Effector memory CD8-positive, alpha-beta T cell (primary cell): ENCODE results near the gene FHIT.

Experiments used
- ATAC-seq: fragments of 150-1000 bp; cut with Tn5 transposase; replicated peaks from 2 replicates; pipeline ENCODE4 v1.10.0; 2021; ENCODE audit warnings: mild to moderate bottlenecking, moderate library complexity
- DNase-seq, 3 experiments: peaks; one replicate each; pipeline ENCODE4 v3.0.0; 2021
- H3K27ac Mint-ChIP-seq, 2 donors: one replicate each; pipeline ENCODE4 v1.8.0; 2022; ENCODE audit warnings: mild to moderate bottlenecking in 2 of 2, mixed read lengths in 2 of 2, moderate library complexity in 2 of 2
- H3K27me3 Mint-ChIP-seq, 2 donors: one replicate each; pipeline ENCODE4 v1.8.0; 2022; ENCODE audit warnings: mixed read lengths in 2 of 2
- H3K36me3 Mint-ChIP-seq: one replicate; pipeline ENCODE4 v1.8.0; 2022; ENCODE audit warnings: mild to moderate bottlenecking, moderate library complexity, mixed read lengths; ENCODE audit not compliant: insufficient read depth
- H3K4me1 Mint-ChIP-seq, 2 donors: one replicate each; pipeline ENCODE4 v1.8.0; 2022; ENCODE audit warnings: low read depth in 2 of 2, mixed read lengths in 2 of 2
- H3K4me3 Mint-ChIP-seq, 2 donors: one replicate each; pipeline ENCODE4 v1.8.0; 2022; ENCODE audit warnings: mild to moderate bottlenecking in 2 of 2, mixed read lengths in 2 of 2, moderate library complexity in 2 of 2
- H3K9me3 Mint-ChIP-seq, 2 donors: one replicate each; pipeline ENCODE4 v1.8.0; 2022; ENCODE audit warnings: mixed read lengths in 2 of 2

Gene FHIT

DNA sequence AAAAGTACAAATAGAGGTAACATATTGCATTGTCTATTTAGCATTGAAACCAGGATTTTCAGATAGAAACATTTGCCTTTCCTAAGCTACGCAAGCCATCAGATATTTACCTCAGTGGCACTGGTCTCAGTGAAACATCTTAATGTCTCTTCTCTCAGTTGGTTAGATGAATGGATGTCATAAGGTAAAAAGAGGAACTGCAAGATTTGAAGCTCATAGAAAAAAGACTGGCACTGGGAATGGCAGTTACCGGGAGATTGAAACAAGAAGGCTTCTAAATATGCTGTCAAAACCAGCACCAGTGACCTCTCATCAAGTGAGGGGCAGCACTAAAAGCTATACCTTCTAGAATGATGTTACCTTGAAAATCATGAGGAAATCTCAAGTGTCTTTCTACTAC is 486.4 kb downstream of the FHIT start:
- H3K27me3 Mint-ChIP-seq: no peaks in the 10 kb centered on the region
- no peak overlapping the region for H3K27ac Mint-ChIP-seq
- DNase-seq (no peak), ATAC-seq (no peak)
- H3K36me3 Mint-ChIP-seq: no peaks in the 10 kb centered on the region
- no peaks in the 10 kb centered on the region for H3K4me1 Mint-ChIP-seq
- peaks cover 0 to 2% of the 10 kb centered on the region in 2 donors for H3K9me3 Mint-ChIP-seq
- H3K4me3 Mint-ChIP-seq: no peak overlapping the region

- no peaks in the 10 kb centered on the region for H3K36me3 Mint-ChIP-seq
- H3K9me3 Mint-ChIP-seq: peaks cover 4 to 10% of the 10 kb centered on the region in 2 donors
- ATAC-seq (no peak), DNase-seq (no peak)
- no peak overlapping the region for H3K27ac Mint-ChIP-seq
- no peak overlapping the region for H3K4me3 Mint-ChIP-seq
- H3K4me1 Mint-ChIP-seq: no peaks in the 10 kb centered on the region
- H3K27me3 Mint-ChIP-seq: no peaks in the 10 kb centered on the region
Measured at GRCh38 chr3:60760145-60760544, 491.1 kb downstream of the FHIT start.

GRCh38 chr3:60759439-60759838 is 491.8 kb downstream of the FHIT start:
- no peaks in the 10 kb centered on the region for H3K36me3 Mint-ChIP-seq
- no peaks in the 10 kb centered on the region for H3K4me1 Mint-ChIP-seq
- H3K4me3 Mint-ChIP-seq: no peak overlapping the region
- ATAC-seq: no peak
- no peak overlapping the region for H3K27ac Mint-ChIP-seq
- no peaks in the 10 kb centered on the region for H3K27me3 Mint-ChIP-seq
- H3K9me3 Mint-ChIP-seq: peaks cover 4 to 10% of the 10 kb centered on the region in 2 donors
- no peak for DNase-seq

GRCh38 chr3:60758831-60759230 is 492.4 kb downstream of the FHIT start:
- no peaks in the 10 kb centered on the region for H3K36me3 Mint-ChIP-seq
- no peak overlapping the region for H3K4me3 Mint-ChIP-seq
- ATAC-seq: no peak
- no peak for DNase-seq
- no peaks in the 10 kb centered on the region for H3K4me1 Mint-ChIP-seq
- H3K9me3 Mint-ChIP-seq: peaks cover 4 to 10% of the 10 kb centered on the region in 2 donors
- no peaks in the 10 kb centered on the region for H3K27me3 Mint-ChIP-seq
- H3K27ac Mint-ChIP-seq: no peak overlapping the region

DNA sequence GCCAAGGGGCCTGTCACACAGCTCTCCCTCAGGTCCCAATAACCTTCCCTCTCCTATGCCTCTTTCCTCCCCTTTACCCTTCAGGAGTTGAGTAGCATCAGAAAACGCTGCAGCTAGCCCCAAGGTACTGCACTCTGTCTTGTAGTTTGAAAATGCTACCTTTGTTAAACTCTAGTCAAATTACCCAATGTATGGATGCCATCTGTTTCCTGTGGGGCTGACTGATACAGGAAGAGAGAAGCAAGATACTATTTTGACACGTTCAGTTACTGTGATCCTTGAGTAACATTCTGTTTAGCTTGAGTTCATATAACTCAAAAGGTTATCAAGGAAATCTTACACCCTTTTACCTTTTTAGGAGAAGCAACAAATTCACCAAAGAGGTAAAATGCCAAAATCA is 493.1 kb downstream of the FHIT start:
- no peak overlapping the region for H3K4me3 Mint-ChIP-seq
- H3K27ac Mint-ChIP-seq: no peak overlapping the region
- no peak for ATAC-seq
- H3K27me3 Mint-ChIP-seq: no peaks in the 10 kb centered on the region
- H3K9me3 Mint-ChIP-seq: peaks cover 4 to 10% of the 10 kb centered on the region in 2 donors
- DNase-seq: no peak
- no peaks in the 10 kb centered on the region for H3K36me3 Mint-ChIP-seq
- H3K4me1 Mint-ChIP-seq: no peaks in the 10 kb centered on the region

- ATAC-seq (no peak), DNase-seq (no peak)
- no peak overlapping the region for H3K27ac Mint-ChIP-seq
- no peaks in the 10 kb centered on the region for H3K36me3 Mint-ChIP-seq
- H3K27me3 Mint-ChIP-seq: no peaks in the 10 kb centered on the region
- H3K4me1 Mint-ChIP-seq: no peaks in the 10 kb centered on the region
- H3K9me3 Mint-ChIP-seq: peaks cover 4 to 10% of the 10 kb centered on the region in 2 donors
- no peak overlapping the region for H3K4me3 Mint-ChIP-seq
Measured at GRCh38 chr3:60757724-60758123, 493.5 kb downstream of the FHIT start.

- Mint-ChIP-seq H3K27ac (no peak overlapping the region), H3K9me3 (peaks cover 4 to 10% of the 10 kb centered on the region in 2 donors), H3K36me3 (no peaks in the 10 kb centered on the region), H3K4me1 (no peaks in the 10 kb centered on the region), H3K4me3 (no peak overlapping the region), H3K27me3 (no peaks in the 10 kb centered on the region)
- no peak for DNase-seq
- ATAC-seq: no peak
Measured at GRCh38 chr3:60756241-60757030, 494.8 kb downstream of the FHIT start.

DNA sequence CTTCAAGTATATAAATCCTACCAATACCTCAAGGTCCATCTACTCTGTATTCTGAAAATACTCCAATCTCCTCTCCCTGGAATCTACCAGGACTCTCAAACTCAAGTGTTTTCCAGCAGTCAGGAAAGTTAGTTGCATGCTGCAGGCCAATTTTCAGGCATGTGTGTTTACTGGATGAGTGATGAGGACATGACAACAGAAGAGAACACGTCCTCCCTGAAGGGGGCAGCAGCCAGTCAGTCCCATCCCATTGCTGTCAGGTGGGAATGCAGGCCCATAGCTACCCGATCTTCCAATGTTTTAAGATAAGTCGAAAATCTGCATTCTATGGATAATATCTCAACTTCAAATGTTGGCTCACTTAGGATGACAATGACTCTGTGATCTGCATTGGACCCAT is 496.2 kb downstream of the FHIT start:
- DNase-seq (no peak), ATAC-seq (no peak)
- Mint-ChIP-seq H3K27ac (no peak overlapping the region), H3K27me3 (no peaks in the 10 kb centered on the region), H3K4me3 (no peak overlapping the region), H3K4me1 (no peaks in the 10 kb centered on the region), H3K9me3 (peaks cover 3 to 10% of the 10 kb centered on the region in 2 donors), H3K36me3 (no peaks in the 10 kb centered on the region)

DNA sequence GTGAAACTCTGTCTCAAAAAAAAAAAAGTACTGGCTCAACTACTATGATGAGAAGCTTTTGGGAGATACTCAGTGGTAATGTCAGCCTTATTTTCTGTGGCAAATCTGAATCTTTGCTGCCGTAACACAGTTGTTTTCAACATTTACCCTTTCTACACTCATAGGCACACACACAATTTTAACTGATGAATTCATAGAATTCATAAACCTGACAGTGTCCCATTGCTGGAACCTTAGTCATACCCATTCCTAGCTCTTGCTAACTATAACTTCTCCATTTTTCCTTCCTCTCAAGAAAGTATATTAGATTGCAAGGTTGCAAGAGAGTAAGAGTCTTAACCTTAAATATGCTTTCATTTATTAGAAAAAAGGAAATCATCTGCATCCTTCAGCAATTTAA is 496.6 kb downstream of the FHIT start:
- ATAC-seq: no peak
- Mint-ChIP-seq H3K27me3 (no peaks in the 10 kb centered on the region), H3K9me3 (peaks cover 2 to 12% of the 10 kb centered on the region in 2 donors), H3K4me3 (no peak overlapping the region), H3K4me1 (no peaks in the 10 kb centered on the region), H3K27ac (no peak overlapping the region), H3K36me3 (no peaks in the 10 kb centered on the region)
- DNase-seq: no peak

- DNase-seq: no peak
- Mint-ChIP-seq H3K27me3 (no peaks in the 10 kb centered on the region), H3K9me3 (peaks cover 4 to 7% of the 10 kb centered on the region in 2 donors), H3K27ac (no peak overlapping the region), H3K4me1 (no peaks in the 10 kb centered on the region), H3K36me3 (no peaks in the 10 kb centered on the region), H3K4me3 (no peak overlapping the region)
- no peak for ATAC-seq
Measured at GRCh38 chr3:60752809-60753208, 498.4 kb downstream of the FHIT start.

- DNase-seq: no peak
Measured at GRCh38 chr3:60746695-60747416, 504.4 kb downstream of the FHIT start.

GRCh38 chr3:60746043-60746638 is 505.1 kb downstream of the FHIT start:
- Mint-ChIP-seq H3K9me3 (peaks cover 4 to 7% of the 10 kb centered on the region in 2 donors), H3K27ac (no peak overlapping the region), H3K27me3 (no peaks in the 10 kb centered on the region), H3K4me3 (no peak overlapping the region), H3K36me3 (no peaks in the 10 kb centered on the region), H3K4me1 (no peaks in the 10 kb centered on the region)
- ATAC-seq (no peak), DNase-seq (no peak)

More at GRCh38 chr3:60746695-60747416, 504.4 kb downstream of the FHIT start:
- peaks cover 4 to 7% of the 10 kb centered on the region in 2 donors for H3K9me3 Mint-ChIP-seq
- no peak overlapping the region for H3K27ac Mint-ChIP-seq
- no peaks in the 10 kb centered on the region for H3K36me3 Mint-ChIP-seq
- no peak overlapping the region for H3K4me3 Mint-ChIP-seq
- H3K4me1 Mint-ChIP-seq: no peaks in the 10 kb centered on the region
- no peaks in the 10 kb centered on the region for H3K27me3 Mint-ChIP-seq
- no peak for ATAC-seq

- no peaks in the 10 kb centered on the region for H3K36me3 Mint-ChIP-seq
- ATAC-seq: no peak
- DNase-seq: no peak
- no peak overlapping the region for H3K27ac Mint-ChIP-seq
- no peaks in the 10 kb centered on the region for H3K27me3 Mint-ChIP-seq
- peaks cover 0 to 3% of the 10 kb centered on the region in 2 donors for H3K9me3 Mint-ChIP-seq
- no peak overlapping the region for H3K4me3 Mint-ChIP-seq
- H3K4me1 Mint-ChIP-seq: no peaks in the 10 kb centered on the region
Measured at GRCh38 chr3:60743631-60744164, 507.6 kb downstream of the FHIT start.
